HG03060 (cell line): ENCODE data around the gene ITGA7.

Experiments used
- ATAC-seq: cut with Tn5 transposase; IDR thresholded peaks from one replicate; pipeline ENCODE4 v1.9.1; 2021; ENCODE audit warnings: low read depth, moderate number of reproducible peaks; ENCODE audit not compliant: unreplicated experiment

ITGA7 gene, protein sequence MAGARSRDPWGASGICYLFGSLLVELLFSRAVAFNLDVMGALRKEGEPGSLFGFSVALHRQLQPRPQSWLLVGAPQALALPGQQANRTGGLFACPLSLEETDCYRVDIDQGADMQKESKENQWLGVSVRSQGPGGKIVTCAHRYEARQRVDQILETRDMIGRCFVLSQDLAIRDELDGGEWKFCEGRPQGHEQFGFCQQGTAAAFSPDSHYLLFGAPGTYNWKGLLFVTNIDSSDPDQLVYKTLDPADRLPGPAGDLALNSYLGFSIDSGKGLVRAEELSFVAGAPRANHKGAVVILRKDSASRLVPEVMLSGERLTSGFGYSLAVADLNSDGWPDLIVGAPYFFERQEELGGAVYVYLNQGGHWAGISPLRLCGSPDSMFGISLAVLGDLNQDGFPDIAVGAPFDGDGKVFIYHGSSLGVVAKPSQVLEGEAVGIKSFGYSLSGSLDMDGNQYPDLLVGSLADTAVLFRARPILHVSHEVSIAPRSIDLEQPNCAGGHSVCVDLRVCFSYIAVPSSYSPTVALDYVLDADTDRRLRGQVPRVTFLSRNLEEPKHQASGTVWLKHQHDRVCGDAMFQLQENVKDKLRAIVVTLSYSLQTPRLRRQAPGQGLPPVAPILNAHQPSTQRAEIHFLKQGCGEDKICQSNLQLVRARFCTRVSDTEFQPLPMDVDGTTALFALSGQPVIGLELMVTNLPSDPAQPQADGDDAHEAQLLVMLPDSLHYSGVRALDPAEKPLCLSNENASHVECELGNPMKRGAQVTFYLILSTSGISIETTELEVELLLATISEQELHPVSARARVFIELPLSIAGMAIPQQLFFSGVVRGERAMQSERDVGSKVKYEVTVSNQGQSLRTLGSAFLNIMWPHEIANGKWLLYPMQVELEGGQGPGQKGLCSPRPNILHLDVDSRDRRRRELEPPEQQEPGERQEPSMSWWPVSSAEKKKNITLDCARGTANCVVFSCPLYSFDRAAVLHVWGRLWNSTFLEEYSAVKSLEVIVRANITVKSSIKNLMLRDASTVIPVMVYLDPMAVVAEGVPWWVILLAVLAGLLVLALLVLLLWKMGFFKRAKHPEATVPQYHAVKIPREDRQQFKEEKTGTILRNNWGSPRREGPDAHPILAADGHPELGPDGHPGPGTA

DNA sequence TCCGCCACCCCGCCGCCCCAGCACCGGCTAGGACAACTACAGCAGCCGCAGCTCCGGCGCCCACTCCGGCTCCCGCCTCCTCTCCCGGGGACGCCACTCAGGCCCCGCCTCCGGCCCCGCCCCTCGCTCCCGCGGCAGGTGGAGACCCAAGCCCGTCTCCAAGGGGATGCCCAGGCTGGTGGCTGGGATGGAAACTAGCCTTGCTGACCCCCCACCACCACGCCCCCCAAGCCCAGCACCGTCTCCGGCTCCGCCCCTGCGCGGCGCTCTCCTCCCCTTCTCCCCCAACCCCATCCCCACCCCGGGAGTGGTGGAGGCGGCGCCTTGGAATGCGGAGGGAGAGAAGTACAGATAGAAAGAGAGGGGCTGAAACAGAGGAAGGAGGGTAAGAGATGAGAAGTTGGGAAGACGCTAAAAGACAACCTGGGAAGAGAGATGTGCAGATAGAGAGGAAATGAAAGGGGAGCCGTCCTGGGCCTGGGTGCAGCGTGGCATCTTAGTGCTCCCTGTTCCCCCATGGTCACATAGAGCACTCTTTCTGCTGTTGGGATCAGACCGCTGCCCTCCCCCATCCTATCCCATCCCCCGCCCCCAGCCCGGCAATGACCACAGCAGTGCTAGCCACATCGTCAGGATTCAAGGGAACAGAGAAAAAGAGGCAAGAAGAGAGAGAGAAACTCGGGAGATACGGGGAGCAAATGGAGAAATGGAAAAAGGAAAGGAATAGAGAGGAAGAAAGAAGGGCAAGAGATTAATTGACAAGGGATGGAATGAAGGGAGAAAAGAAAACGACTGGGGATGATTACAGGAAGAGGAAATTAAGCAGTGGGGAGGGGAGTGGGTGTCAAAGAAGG is at the start of gene ITGA7:
ITGA7 (minus strand) TSS at position 64 of the 854 bp plus-strand sequence. CDS start 222 bp downstream, outside the sequence.
- ATAC-seq, result no peak

DNA sequence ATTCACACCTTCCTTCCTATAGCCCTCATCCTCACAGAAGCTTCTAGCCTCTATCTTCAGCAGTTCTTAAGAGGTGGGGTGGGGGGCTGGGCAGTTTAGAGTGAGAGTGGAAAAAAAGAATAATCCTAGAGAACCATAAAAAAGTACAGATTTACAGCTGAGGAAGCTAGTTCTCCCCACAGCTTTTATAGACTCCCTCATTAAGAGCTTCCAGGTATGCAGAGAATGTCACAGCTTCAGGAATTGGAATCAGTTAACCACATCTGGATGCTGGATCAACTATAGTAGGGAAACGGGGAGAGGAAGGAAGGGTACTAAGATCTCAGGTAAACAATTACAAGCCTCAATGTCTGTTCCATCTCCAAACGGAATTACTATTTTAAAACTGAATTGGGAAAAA is 47.5 kb upstream of the ITGA7 start:
- no peak for ATAC-seq

DNA sequence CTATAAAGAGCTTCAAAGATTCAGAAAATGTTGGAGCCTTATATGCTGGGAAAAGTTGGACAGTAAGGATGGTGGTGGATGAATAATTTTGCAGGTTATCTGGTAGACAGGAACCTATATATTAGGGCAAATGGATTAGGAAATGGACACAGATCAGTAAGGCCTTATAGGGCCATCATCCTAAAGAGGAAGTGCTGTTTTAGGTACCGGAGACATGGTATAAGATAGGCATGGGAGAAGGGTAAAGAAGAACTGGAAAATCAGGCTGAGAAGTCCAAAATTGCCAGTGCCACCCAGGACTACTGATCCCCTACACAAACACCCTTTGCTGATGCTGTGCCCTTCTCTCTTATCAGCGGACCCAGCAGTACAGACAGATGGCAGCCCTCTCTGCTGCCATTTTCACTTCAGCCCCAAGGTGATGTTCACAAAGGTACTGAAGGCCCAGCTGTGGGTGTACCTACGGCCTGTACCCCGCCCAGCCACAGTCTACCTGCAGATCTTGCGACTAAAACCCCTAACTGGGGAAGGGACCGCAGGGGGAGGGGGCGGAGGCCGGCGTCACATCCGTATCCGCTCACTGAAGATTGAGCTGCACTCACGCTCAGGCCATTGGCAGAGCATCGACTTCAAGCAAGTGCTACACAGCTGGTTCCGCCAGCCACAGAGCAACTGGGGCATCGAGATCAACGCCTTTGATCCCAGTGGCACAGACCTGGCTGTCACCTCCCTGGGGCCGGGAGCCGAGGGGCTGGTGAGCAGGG is 40.7 kb upstream of the ITGA7 start:
- ATAC-seq, result no peak

- ATAC-seq, result no peak
Measured at GRCh38 chr12:55746913-55747231, 39.2 kb upstream of the ITGA7 start.

DNA sequence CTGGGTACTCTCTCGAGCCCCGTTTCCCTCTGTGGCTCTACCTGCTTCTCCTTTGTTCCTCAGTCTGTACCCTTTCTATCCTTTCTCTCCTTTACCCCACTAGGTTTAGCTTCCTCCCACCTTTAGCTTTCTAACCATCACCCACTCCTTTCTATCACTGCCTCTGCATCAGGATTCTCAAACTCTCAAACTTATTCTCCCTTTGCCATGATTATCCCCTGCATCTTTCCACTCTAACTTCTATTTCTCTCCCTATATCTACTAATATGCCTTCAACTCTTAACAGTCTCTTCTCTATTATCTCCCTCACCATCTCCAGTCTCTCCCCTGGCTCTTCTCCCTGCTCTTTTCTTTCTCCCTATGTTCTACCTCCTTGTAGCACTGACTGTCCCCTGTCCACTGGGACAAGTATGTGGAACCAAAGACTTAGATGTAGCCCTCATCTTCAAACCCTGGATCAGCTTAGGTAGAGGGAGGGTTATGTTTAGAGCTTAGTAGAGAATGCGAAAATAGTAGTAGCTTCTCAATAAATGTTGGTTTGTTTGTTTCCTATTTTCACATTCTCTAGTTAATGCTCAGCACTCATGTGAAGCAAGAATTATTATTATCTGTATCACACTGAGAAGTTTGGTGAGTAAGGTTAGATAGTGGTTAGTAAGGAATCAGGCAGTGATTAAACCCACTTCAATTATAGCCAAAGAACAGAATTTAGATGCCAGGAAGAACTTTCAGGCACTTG is 38.6 kb upstream of the ITGA7 start:
- ATAC-seq, result no peak

DNA sequence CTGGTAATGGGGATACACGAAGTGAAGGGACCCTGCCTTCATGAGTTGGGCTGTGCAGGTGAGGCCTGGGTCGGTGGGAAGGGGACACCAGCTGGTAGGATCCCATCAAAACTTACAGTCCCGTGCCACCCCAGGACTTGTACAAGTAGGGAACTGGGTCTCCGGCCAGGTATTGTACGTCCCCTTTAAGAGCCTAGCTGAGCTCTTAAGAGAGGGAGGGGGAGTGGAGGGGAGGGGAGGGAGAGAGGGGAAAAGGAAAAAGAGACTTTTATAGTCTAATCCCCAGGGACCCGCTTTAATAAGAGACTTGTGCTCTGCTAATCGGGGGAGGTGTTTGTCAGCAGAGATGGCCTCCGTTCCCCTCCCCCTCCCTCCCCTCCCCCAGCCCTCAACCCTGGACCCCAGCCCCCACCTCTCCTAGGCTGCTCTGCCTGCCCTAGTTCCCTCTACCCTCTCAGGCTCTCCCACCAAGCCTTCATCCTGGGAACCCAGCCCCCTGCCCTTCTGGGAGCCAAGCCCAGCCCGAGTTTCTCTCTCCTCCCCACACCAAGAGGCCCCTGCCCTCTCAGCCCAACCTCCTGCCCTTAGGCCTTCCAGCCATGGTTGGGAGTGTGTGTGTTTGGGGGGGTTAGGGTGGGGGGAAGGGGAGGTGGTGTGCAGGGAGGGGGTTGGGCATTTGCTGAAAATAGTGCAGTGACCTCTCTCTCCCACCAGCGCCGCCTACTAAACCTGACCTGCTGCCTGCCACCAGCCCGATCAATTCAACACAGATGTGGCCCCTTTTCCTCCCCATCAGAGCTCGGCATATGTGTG is 37.9 kb upstream of the ITGA7 start:
- no peak for ATAC-seq

DNA sequence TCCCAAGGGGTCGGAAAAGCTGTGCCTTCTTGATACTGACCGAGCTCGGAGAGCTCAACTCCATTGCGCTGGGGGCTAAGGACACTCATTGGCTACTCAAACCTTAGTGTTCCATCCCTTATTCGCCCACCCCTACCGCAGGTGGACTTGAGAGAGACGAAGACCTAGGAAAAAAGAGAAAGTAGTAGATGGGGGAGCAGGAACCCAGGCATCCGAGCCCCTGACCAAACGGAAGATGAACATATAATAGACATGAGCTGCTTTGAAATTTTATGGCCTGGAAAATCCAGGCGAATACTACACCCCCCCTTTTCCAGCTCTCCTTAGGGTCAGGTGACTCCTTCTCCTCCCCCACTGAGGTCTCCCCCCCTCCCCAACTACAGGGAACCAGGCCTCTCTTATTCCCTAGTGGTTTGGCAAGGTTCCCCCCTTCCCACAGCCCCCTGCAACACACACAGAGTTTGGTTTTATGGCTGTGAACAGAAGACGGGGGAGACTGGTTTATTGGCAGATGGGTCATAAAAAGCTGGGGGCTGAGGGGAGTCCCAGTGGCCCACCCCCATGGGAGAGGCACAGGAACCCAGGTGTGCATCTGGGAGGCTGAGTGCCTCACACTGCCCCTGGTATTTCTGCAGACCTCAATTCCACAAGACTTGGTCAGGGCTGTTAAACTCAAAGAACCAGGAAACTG is 36.8 kb upstream of the ITGA7 start:
- no peak for ATAC-seq

DNA sequence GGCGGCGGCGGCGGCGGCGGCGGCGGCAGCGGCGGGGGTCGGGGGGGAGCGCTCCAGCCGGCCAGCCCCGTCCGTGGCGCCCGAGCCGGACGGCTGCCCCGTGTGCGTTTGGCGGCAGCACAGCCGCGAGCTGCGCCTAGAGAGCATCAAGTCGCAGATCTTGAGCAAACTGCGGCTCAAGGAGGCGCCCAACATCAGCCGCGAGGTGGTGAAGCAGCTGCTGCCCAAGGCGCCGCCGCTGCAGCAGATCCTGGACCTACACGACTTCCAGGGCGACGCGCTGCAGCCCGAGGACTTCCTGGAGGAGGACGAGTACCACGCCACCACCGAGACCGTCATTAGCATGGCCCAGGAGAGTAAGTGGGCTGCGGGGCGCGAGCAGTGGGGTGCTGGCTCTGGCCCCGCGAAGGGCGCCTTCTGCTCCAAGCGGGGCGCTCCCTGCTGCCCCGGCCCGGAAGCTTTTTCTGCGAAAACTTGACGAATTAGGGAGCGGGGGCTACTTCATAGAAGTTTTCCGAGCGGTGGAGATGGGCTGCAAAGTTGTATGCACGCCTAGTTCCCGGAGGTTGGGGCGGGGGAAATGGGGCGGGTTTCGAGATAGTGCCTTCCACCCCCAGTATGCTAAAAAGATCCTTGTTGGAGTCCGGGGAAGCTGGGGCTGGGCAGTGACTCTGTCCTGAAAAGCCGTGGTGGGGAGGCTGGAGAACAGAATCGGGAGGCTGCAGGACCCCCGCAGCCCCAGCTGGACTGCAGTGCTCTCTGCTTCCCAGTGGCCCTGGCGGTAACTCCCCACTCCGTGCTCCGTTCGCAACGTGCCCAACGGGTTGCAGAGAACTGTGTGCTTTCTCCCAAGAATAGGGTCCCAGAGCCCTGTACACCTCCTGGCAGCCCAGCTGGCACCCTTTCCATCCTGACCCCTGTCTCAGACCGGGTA is 36.0 kb upstream of the ITGA7 start:
- ATAC-seq, result no peak

DNA sequence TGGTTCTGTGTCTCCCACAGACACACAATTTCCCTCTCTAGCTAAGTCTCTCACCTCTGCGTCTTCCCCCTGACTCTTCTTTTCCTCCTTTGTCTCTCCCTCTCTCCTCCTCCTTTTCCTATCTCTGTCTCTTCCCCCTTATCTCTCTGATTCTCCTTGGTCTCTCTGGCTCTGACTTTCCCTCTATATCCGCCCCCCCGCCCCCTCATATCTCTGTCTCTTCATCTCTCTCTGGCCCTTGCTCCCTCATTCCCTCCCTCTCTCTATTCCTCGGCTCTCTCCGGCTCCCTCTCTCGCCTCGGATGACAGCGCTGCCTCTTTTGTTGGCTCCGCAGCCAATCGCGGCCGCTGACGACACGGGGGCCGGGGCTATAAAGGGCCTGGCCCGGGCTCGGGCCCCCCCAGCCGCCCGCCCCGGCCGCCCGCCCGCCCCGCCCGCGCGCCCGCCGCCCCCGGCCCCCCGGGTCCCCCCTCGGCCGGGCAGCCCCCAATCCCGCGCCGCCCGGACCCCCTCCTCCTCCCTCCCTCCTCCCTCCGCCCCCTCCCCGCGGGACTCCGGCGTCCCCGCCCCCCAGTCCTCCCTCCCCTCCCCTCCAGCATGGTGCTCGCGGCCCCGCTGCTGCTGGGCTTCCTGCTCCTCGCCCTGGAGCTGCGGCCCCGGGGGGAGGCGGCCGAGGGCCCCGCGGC is 35.2 kb upstream of the ITGA7 start, which contains the start of gene GDF11:
GDF11 (plus strand) TSS at position 404 of the 687 bp plus-strand sequence; CDS start at position 599, 195 bp downstream.
- ATAC-seq, result no peak

- no peak for ATAC-seq
Measured at GRCh38 chr12:55741931-55742680, 34.4 kb upstream of the ITGA7 start.

GRCh38 chr12:55739025-55739378 is 31.3 kb upstream of the ITGA7 start:
- ATAC-seq, result no peak

DNA sequence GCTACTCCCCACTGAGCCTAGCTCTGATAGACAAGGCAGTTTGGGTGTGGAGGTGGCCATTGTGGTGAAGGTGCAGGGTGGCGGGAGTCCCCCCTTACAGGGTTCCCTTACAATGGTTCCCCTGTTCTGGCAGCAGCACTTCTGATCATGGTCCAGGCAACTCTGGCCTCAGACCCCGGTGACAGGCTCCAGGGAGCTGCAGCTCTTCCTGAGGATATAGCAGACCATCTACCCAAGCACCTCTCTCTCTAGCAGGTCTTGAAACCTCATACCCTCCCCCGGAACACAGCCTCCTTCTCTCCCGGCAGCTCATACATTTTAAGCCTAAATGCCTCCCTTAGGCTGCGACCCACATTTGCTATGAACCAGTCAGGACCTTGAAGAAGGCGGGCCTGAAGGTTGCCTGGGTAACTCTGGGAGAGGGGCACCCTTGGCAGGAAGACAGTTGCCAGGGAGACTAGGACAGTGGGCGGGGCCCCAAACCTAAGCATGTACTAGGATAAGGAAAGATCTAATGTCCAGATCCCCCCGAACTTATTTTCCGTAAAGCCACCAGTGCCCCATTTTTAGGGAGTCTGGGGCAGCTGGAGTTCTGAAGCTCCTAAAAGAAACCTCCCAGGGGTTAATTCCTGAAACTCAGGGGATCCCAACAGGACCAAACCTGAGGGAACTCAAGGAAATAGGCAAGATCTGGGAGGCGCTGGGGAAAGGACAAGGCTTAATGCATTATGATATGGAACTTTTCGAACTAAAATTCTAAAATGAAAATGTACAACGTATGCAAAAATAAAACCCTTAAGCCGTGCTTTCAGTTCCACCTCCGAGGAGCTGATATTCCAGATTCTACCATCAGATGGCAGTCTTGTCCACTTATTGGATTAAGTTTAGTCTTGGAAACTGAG is 30.7 kb upstream of the ITGA7 start:
- ATAC-seq, result peak; percentile 58

- ATAC-seq, result no peak
Measured at GRCh38 chr12:55737581-55738122, 29.9 kb upstream of the ITGA7 start.
